ENCODE data around the gene TRAPPC3L.

- TF ChIP-seq, protein P1, sequence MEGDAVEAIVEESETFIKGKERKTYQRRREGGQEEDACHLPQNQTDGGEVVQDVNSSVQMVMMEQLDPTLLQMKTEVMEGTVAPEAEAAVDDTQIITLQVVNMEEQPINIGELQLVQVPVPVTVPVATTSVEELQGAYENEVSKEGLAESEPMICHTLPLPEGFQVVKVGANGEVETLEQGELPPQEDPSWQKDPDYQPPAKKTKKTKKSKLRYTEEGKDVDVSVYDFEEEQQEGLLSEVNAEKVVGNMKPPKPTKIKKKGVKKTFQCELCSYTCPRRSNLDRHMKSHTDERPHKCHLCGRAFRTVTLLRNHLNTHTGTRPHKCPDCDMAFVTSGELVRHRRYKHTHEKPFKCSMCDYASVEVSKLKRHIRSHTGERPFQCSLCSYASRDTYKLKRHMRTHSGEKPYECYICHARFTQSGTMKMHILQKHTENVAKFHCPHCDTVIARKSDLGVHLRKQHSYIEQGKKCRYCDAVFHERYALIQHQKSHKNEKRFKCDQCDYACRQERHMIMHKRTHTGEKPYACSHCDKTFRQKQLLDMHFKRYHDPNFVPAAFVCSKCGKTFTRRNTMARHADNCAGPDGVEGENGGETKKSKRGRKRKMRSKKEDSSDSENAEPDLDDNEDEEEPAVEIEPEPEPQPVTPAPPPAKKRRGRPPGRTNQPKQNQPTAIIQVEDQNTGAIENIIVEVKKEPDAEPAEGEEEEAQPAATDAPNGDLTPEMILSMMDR (IDR thresholded peaks at IDR 0.05), result no peak
- no peak for TF ChIP-seq POLR2A (IDR thresholded peaks at IDR 0.05; ENCODE audit: low read length)
- no peak for TF ChIP-seq REST (IDR thresholded peaks at IDR 0.05)
- no peak for TF ChIP-seq EP300 (IDR thresholded peaks at IDR 0.05)
- TF ChIP-seq ELK1 (IDR thresholded peaks at IDR 0.05; ENCODE audit: low read depth, low read length), result no peak
These were observed 34.7 kb upstream of the TRAPPC3L start for GRCh38 chr6:116580198-116580597.

Data from A549 (cell line).